ENCODE data around the gene DCAF8L1.

GRCh38 chrX:27995611-27996010 lies 14.4 kb upstream of the DCAF8L1 start:
- TF ChIP-seq CTCF (IDR thresholded peaks at IDR 0.05; ENCODE audit: low read depth, low read length) (no peak), MYC (IDR thresholded peaks at IDR 0.05; ENCODE audit: low read depth, low read length) (no peak), POLR2A (IDR thresholded peaks at IDR 0.05; ENCODE audit: extremely low read depth, insufficient read length) (no peak), MAX (IDR thresholded peaks at IDR 0.05; ENCODE audit: low read depth, low read length) (no peak)
